DMS 273 (cell line): ENCODE measurements around the gene SLC9A9.
"Not testable (repeated sequence)": the region's sequence is repeated elsewhere in the genome, so short reads cannot be mapped to it uniquely, and the experiment has no call there.

ENCODE experiments used
- DNase-seq: peaks from one replicate; lab custom pipeline; 2025; ENCODE audit not compliant: unreplicated experiment; lab: John Stamatoyannopoulos, UW

SLC9A9 gene

GRCh38 chr3:143810953-143811265 lies 37.4 kb downstream of the SLC9A9 start:
- no peak for DNase-seq

- DNase-seq: no peak
These were observed 37.9 kb downstream of the SLC9A9 start for GRCh38 chr3:143810166-143810952.

- no peak for DNase-seq
These were observed 39.1 kb downstream of the SLC9A9 start for GRCh38 chr3:143809121-143809621.

DNA sequence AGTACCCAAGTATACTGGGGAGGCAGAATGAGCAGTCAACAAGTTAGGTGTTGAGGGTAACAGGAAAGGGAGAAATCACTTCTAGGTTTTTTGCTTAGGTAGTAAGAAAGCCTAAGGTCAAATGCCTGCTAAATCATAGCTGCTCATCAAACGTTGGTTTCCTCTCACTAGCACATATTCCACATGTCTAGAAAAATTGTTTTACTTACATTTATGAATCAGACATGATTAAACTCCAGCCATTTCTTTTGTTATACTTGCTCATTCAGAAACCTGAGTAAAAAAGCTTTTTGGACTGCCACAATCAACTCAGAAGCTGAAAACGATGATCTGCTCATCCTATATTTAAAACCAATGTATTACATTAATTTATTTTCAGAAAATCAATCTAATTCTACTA lies 40.2 kb downstream of the SLC9A9 start:
- DNase-seq: no peak

- no peak for DNase-seq
These were observed 42.2 kb downstream of the SLC9A9 start for GRCh38 chr3:143806038-143806437.

DNA sequence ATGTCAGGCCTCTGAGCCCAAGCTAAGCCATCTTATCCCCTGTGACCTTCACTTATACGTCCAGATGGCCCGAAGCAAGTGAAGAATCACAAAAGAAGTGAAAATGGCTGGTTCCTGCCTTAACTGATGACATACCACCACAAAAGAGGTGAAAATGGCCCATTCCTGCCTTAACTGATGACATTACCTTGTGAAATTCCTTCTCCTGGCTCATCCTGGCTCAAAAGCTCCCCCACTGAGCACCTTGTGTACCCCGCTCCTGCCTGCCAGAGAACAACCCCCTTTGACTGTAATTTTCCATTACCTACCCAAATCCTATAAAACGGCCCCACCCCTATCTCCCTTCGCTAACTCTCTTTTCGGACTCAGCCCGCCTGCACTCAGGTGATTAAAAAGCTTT lies 42.8 kb downstream of the SLC9A9 start:
- not testable (repeated sequence) for DNase-seq

DNA sequence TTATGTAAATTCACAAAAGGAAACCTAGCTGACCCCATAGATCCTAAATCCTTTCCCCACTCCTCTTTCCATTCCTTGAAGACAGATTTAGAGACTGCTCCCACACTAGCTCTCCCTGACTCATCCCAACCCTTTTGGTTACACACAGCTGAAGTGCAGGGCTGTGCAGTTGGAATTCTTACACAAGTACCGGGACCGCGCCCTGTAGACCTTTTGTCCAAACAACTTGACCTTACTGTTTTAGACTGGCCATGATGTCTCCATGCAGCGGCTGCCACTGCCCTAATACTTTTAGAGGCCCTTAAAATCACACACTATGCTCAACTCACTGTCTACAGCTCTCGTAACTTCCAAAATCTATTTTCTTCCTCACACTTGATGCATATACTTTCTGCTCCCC lies 47.2 kb downstream of the SLC9A9 start:
- DNase-seq: not testable (repeated sequence)

GRCh38 chr3:143798151-143798550 lies 50.1 kb downstream of the SLC9A9 start:
- DNase-seq: not testable (repeated sequence)

- peak; percentile 21 for DNase-seq
These were observed 52.4 kb downstream of the SLC9A9 start for GRCh38 chr3:143795874-143796273.

DNA sequence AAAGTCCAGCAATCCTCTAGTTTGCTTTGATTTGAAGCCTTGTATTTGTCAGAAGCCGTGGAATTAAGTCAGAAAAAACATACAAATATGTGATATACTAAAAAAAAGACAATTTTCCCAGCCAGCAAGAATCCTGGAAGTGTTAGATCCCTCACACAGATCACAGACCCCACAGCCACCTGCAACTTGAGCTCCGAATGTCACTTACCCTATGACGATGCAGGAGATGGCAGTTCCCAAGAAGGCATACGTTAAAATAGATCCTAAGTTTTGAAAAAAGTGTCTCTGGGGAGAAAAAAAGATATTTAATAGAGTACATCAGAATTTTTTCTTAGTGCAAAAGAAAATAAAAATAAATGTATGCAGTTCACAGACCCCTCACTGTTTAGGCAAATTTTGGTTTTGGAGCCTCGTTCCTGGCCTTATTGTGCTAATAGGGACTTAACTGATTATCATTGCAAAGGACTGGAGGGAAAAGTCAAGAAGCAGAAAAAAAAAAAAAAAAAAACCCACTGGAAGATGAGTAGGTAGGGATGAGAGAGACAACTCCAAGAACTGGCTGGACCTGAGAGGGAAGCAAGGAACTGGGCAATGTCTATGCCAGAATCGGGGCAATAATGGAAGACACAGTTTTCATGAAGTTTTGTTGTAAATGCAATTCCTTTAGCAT lies 53.3 kb downstream of the SLC9A9 start:
- DNase-seq: no peak

DNA sequence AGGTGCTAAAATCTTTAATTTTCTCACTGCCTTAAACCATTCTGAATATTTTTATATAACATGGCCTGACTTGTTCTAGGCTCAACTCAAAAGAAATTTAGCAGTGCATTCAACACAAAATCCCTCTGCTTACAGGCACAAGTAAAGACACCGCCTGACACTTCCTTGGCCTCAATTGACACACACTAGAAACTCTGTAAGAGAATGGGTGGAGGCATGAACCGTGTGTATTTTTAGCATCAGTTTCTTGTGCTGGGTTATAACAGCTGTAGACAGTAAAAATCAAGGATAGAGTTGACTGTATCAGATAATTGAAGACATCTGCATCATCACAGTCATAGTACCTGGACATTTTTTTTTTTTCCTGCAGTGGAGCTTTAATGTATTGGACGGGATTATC lies 54.3 kb downstream of the SLC9A9 start:
- no peak for DNase-seq

DNA sequence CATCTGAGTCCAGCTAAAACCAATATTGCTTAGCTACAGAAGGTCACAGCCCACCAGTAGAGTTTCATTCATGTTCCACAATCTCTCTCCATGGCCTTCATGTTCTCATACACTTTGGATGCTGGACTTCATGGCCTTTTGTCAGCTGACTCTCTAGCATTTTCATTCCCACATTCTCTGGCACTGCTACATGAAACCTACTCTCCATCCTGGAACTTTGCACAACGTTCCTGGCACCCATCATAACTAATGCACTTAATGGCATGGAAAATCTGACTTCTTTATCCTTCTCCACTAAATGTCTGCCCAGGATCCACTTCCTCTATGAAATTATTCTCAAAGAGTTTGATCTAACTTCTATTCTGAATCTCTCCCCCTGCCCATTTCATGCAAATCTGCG lies 56.9 kb downstream of the SLC9A9 start:
- no peak for DNase-seq

DNA sequence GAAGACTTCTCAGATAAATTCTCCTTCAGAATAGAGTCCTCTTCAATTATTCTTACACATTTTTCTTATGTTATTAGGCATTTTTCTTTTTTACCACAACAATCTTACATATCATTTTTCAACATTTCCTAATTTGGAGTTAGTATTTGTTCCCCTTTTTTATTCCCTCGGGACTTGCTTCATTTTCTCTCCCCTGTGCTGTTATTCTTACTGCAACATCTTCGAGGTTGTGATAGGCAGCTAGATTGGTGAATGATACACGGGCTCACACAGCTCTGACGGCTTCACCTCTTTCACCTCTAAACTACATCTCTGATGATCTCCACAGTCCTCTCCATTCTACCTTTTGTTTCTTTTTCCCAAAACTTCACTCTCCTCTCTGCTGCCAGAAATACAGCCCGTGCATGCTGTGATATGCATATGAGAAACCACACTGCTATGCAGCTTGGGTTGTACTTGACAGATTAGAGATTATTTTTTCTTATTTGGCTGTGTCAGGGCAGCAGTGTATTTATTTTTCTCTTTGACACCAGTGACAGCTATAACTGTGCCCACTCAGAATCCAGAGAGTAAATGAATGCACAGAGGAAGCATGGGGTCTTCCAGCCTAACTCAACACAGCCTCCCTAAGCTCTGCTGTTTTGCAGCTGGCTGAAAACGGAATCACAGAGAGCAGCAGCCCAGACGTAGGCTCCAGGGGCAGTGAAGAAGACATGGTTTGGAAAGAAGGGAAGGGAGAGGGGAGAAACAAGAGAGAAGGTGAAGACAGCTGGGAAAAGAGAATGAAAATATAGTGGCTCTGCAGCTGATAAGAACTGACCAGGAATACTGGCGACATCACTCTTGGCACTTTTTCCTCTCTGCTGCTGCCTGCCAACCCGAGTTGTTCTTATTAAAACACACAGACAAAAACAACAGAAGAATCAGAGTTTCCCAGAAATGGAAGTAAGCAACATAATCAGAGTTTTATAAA lies 61.8 kb downstream of the SLC9A9 start:
- peak; percentile 43 for DNase-seq

DNA sequence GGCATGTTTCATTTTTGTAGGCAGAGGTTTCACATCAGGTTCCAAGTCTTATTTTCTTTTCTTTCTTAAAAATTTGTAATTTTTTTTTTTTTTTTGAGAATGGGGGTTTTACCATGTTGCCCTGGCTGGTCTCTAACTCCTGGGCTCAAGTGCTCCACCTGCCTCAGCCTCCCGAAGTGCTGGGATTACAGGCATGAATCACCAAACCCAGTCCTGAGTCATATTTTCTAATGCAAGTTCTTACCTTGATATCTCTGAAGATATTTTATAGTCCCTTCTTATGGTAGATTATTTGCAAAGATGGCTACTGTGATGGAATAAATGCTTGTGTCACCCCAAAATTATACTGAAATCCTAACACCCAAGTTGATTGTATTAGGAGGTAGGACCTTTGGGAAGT lies 63.8 kb downstream of the SLC9A9 start:
- no peak for DNase-seq

- no peak for DNase-seq
These were observed 64.4 kb downstream of the SLC9A9 start for GRCh38 chr3:143783851-143784370.

GRCh38 chr3:143775459-143775858 lies 72.8 kb downstream of the SLC9A9 start:
- peak; percentile 83 for DNase-seq

DNA sequence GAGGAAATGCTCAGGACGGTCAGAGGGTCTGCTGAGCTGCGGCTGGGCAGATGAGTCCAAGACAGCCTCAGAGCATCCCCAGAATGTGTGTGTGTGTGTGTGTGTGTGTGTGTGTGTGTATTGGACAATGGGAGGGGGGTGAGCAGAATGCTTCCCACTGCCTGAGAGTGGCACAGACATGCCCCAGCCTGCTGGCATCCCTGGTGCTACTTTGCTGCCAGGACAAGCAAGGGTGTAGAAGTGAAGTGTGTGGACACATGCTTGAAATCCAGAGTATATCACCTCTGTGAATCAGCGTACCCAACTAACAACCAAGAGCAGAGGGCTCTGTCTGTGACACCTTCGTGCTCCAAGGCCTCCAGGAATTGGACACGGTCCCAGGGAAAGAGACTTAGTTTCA lies 76.3 kb downstream of the SLC9A9 start:
- no peak for DNase-seq

DNA sequence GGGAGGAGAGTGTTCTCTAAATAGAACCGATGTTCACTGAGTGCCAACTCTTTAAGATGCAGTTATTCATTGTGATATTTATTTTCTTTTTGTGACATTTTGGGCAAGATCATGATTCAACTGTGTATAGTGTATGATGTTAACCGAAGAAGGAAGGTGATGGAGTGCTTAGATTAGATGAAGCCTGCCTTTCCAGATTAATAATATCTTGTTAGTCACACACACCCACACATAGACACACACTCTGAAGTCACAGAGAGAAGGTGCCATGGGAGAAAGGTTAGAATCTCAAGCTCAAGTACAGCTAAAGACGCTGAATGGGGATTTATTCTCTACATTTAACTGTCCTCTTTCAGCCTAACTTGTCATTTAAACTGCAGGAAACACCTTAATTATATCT lies 77.0 kb downstream of the SLC9A9 start:
- no peak for DNase-seq

- DNase-seq: no peak
These were observed 77.9 kb downstream of the SLC9A9 start for GRCh38 chr3:143770391-143770790.

- peak; percentile 56 for DNase-seq
These were observed 78.7 kb downstream of the SLC9A9 start for GRCh38 chr3:143769616-143770015.

DNA sequence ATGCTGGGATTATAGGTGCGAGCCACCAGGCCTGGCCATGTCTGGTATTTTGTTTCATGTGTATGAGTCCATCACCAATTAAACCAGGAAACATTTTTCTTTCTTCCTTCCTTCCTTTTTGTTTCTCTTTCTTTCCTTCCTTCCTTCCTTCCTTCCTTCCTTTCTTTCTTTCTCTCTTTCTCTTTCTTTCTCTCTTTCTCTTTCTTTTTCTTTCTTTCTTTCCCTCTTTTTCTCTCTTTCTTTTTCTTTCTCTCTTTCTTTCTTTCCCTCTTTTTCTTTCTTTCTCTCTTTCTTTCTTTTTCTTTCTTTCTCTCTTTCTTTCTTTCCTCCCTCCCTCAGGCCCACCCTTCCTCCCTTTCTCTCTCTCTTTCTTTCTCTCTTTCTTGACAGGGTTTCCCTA lies 83.4 kb downstream of the SLC9A9 start:
- DNase-seq: no peak
